Neural cell (in vitro differentiated cells): ENCODE results near the gene LAMA5. TPM values are rescaled to one million over a fixed set of nuclear protein-coding genes. Genes with fewer than 3 reads are reported as not detected.

Source experiments
- H2AFZ ChIP-seq: fragments of 200-600, 300-800 bp; sonication (generic), shearing (Covaris generic); 2 replicates; pipeline ENCODE4 v1.6.0; 2014; ENCODE audit warnings: low read depth, mild to moderate bottlenecking, antibody characterized with exemption, low read length, moderate library complexity
- H3F3A ChIP-seq: fragments of 200-600 bp; shearing (Covaris generic); 2 replicates; pipeline ENCODE4 v1.6.1; 2016; ENCODE audit warnings: mild to moderate bottlenecking, moderate library complexity, mixed read lengths, antibody characterized with exemption, low read length; ENCODE audit not compliant: insufficient read depth, poor library complexity, severe bottlenecking
- H3K27ac ChIP-seq: fragments of 200-600, 300-800 bp; sonication (generic), shearing (Covaris generic); 2 replicates; pipeline ENCODE4 v1.5.1; 2014; ENCODE audit warnings: mild to moderate bottlenecking, low read length, moderate library complexity
- H3K27me3 ChIP-seq: fragments of 300-800, 200-600 bp; sonication (generic), shearing (Covaris generic); 2 replicates; pipeline ENCODE4 v1.6.0; 2014; ENCODE audit warnings: mild to moderate bottlenecking, low read depth, low read length, moderate library complexity; ENCODE audit not compliant: insufficient read depth
- H3K36me3 ChIP-seq: fragments of 300-800, 200-600 bp; sonication (generic), shearing (Covaris generic); 2 replicates; pipeline ENCODE4 v1.5.1; 2014; ENCODE audit warnings: mild to moderate bottlenecking, antibody characterized with exemption, low read length, moderate library complexity; ENCODE audit not compliant: insufficient read depth
- H3K4me2 ChIP-seq: fragments of 300-800, 200-600 bp; sonication (generic), shearing (Covaris generic); 2 replicates; pipeline ENCODE4 v1.6.0; 2014; ENCODE audit warnings: mild to moderate bottlenecking, low read length
- H3K4me3 ChIP-seq: fragments of 300-800, 200-600 bp; sonication (generic), shearing (Covaris generic); 2 replicates; pipeline ENCODE4 v1.5.1; 2014; ENCODE audit warnings: mild to moderate bottlenecking, low read length, moderate library complexity
- H3K79me2 ChIP-seq: fragments of 200-600 bp; shearing (Covaris generic); replicated peaks from 2 replicates; pipeline ENCODE4 v1.6.0; 2014; ENCODE audit warnings: mild to moderate bottlenecking, low read length, moderate library complexity; ENCODE audit not compliant: insufficient read depth
- H3K9ac ChIP-seq: fragments of 300-800, 200-600 bp; sonication (generic), shearing (Covaris generic); 2 replicates; pipeline ENCODE4 v1.6.1; 2016; ENCODE audit warnings: mild to moderate bottlenecking, low read length, mixed read lengths
- H3K9me2 ChIP-seq: fragments of 200-600 bp; shearing (Covaris generic); 2 replicates; pipeline ENCODE4 v1.6.1; 2016; ENCODE audit warnings: mild to moderate bottlenecking, low read length, mixed read lengths; ENCODE audit not compliant: insufficient read depth
- H3K9me3 ChIP-seq: fragments of 200-600, 300-800 bp; sonication (generic), shearing (Covaris generic); 2 replicates; pipeline ENCODE4 v1.6.1; 2016; ENCODE audit warnings: mild to moderate bottlenecking, mixed run types, low read length, moderate library complexity, mixed read lengths
- H4K20me1 ChIP-seq: fragments of 200-600 bp; shearing (Covaris generic); 2 replicates; pipeline ENCODE4 v1.6.1; 2016; ENCODE audit warnings: mild to moderate bottlenecking, mixed run types; ENCODE audit not compliant: insufficient read depth
- CTCF ChIP-seq: fragments of 450-650 bp; IDR thresholded peaks from 2 replicates; pipeline ENCODE4 v1.5.1; 2014; ENCODE audit warnings: antibody characterized with exemption, mild to moderate bottlenecking, moderate library complexity; ENCODE audit not compliant: poor library complexity, severe bottlenecking
- EP300 ChIP-seq: fragments of 450-650 bp; conservative IDR thresholded peaks from 2 replicates; pipeline ENCODE4 v1.6.1; 2014; ENCODE audit warnings: antibody characterized with exemption, mild to moderate bottlenecking, moderate library complexity; ENCODE audit not compliant: poor library complexity, severe bottlenecking
- EZH2 ChIP-seq: fragments of 200-600, 300-800 bp; shearing (Covaris generic), sonication (generic); IDR thresholded peaks from 2 replicates; pipeline ENCODE4 v1.6.1; 2014; ENCODE audit warnings: antibody characterized with exemption, low read length, borderline replicate concordance, mild to moderate bottlenecking; ENCODE audit not compliant: insufficient read depth, poor library complexity, severe bottlenecking
- MXI1 ChIP-seq: fragments of 450-650 bp; conservative IDR thresholded peaks from 2 replicates; pipeline ENCODE4 v1.6.1; 2014; ENCODE audit warnings: antibody characterized with exemption, mild to moderate bottlenecking; ENCODE audit not compliant: poor library complexity, severe bottlenecking
- POLR2AphosphoS5 ChIP-seq: IDR thresholded peaks from 2 replicates; pipeline ENCODE4 v1.6.1; 2012
- RAD21 ChIP-seq: fragments of 450-650 bp; conservative IDR thresholded peaks from 2 replicates; pipeline ENCODE4 v1.6.1; 2014; ENCODE audit warnings: antibody characterized with exemption, mild to moderate bottlenecking, moderate library complexity
- REST ChIP-seq: IDR thresholded peaks from 2 replicates; pipeline ENCODE4 v1.6.1; 2012; ENCODE audit warnings: borderline replicate concordance
- SMC3 ChIP-seq: fragments of 450-650 bp; conservative IDR thresholded peaks from 2 replicates; pipeline ENCODE4 v1.6.1; 2014; ENCODE audit warnings: antibody characterized with exemption, mild to moderate bottlenecking, moderate library complexity; ENCODE audit not compliant: poor library complexity
- TAF1 ChIP-seq: IDR thresholded peaks from 2 replicates; pipeline ENCODE4 v1.6.1; 2012; ENCODE audit warnings: low read depth
- polyA plus RNA-seq: library from polyadenylated mRNA; depleted of rRNA; stranded (reverse); fragments of >200 nt; gene quantifications from 2 replicates; pipeline ENCODE4 v1.2.3, GENCODE V29; 2014

LAMA5 gene
- polyA plus RNA-seq, 1 donor from 2014 or later, result 27.2 TPM

GRCh38 chr20:62410746-62411478 is 43.8 kb upstream of the LAMA5 start:
- Histone ChIP-seq H3K27me3 (no peaks in the 10 kb centered on the region), H3K4me2 (no peak overlapping the region), H3K4me3 (no peak overlapping the region), H4K20me1 (no peaks in the 10 kb centered on the region), H3K9ac (no peak overlapping the region), H3K9me3 (no peaks in the 10 kb centered on the region), H3K36me3 (no peaks in the 10 kb centered on the region), H3K79me2 (peaks cover 8% of the 10 kb centered on the region), H3K9me2 (no peaks in the 10 kb centered on the region), H2AFZ (no peak overlapping the region), H3F3A (no peaks in the 10 kb centered on the region), H3K27ac (no peak overlapping the region)
- TF ChIP-seq REST (no peak), EP300 (no peak), EZH2 (no peak), SMC3 (no peak), RAD21 (no peak), POLR2AphosphoS5 (no peak), CTCF (no peak), TAF1 (no peak), MXI1 (no peak)

GRCh38 chr20:62409931-62410745 is 43.0 kb upstream of the LAMA5 start:
- Histone ChIP-seq H3K9me3 (no peaks in the 10 kb centered on the region), H3K27ac (no peak overlapping the region), H3K36me3 (no peaks in the 10 kb centered on the region), H3K9ac (no peak overlapping the region), H3F3A (no peaks in the 10 kb centered on the region), H4K20me1 (no peaks in the 10 kb centered on the region), H2AFZ (no peak overlapping the region), H3K9me2 (no peaks in the 10 kb centered on the region), H3K4me3 (no peak overlapping the region), H3K4me2 (no peak overlapping the region), H3K27me3 (no peaks in the 10 kb centered on the region), H3K79me2 (peaks cover 9% of the 10 kb centered on the region)
- no peak for TF ChIP-seq EZH2
- no peak for TF ChIP-seq MXI1
- TF ChIP-seq EP300, result no peak
- no peak for TF ChIP-seq REST
- TF ChIP-seq SMC3, result peak; percentile 81
- TF ChIP-seq RAD21, result peak; percentile 76
- TF ChIP-seq CTCF, result peak; percentile 76
- no peak for TF ChIP-seq TAF1
